H1 (cell line): ENCODE results near the gene CD81. TPM values are rescaled to one million over a fixed set of nuclear protein-coding genes. Genes with fewer than 3 reads are reported as not detected.

Source experiments
- CTCF ChIA-PET: fragments of 300-600 bp; sonication (Branson Sonifier 250); formaldehyde crosslinking; loops from one replicate; lab custom pipeline; 2021; ENCODE audit not compliant: partially characterized antibody; lab: Charles Lee
- POLR2A ChIA-PET: fragments of 300-600 bp; sonication (Branson Sonifier 250); formaldehyde crosslinking; loops from one replicate; lab custom pipeline; 2021; ENCODE audit warnings: inconsistent platforms; ENCODE audit not compliant: partially characterized antibody; lab: Charles Lee
- DNase-seq, 2 experiments: peaks; one replicate each; pipeline versions ENCODE4 v3.0.0 to v3.0.0-alpha.2; 2010 to 2022; ENCODE audit warnings: low spot score in 2 of 2, low read depth in 1 of 2, mixed read lengths in 1 of 2
- FAIRE-seq: peaks from 2 replicates; lab custom pipeline; 2011; peaks lifted over from hg19 to GRCh38; lab: Jason Lieb, UNC
- H2AFZ ChIP-seq: 2 replicates; pipeline ENCODE4 v1.8.1; 2012; ENCODE audit warnings: low read length, inconsistent platforms
- H2AK5ac ChIP-seq: 2 replicates; pipeline ENCODE4 v1.6.1; 2013; ENCODE audit warnings: low read depth, low read length
- H2BK120ac ChIP-seq: replicated peaks from 2 replicates; pipeline ENCODE3; 2013; ENCODE audit warnings: low read depth, low read length, inconsistent platforms
- H2BK12ac ChIP-seq: 2 replicates; pipeline ENCODE4 v1.6.1; 2013; ENCODE audit warnings: low read depth, low read length
- H2BK15ac ChIP-seq: 2 replicates; pipeline ENCODE4 v1.6.1; 2013; ENCODE audit warnings: low read length
- H2BK20ac ChIP-seq: 2 replicates; pipeline ENCODE4 v1.6.1; 2013; ENCODE audit warnings: low read length
- H2BK5ac ChIP-seq: 2 replicates; pipeline ENCODE4 v1.6.1; 2013; ENCODE audit warnings: low read depth, low read length
- H3K14ac ChIP-seq: 2 replicates; pipeline ENCODE4 v1.6.1; 2013; ENCODE audit warnings: inconsistent platforms; ENCODE audit not compliant: insufficient read length
- H3K18ac ChIP-seq: 2 replicates; pipeline ENCODE4 v1.6.1; 2013; ENCODE audit warnings: low read length; ENCODE audit errors: extremely low read depth
- H3K23ac ChIP-seq: 2 replicates; pipeline ENCODE4 v1.6.1; 2013; ENCODE audit warnings: inconsistent platforms; ENCODE audit not compliant: insufficient read length
- H3K23me2 ChIP-seq: 2 replicates; pipeline ENCODE4 v1.6.1; 2013; ENCODE audit warnings: low read depth, low read length
- H3K27ac ChIP-seq: 2 replicates; pipeline ENCODE4 v1.6.1; 2011; ENCODE audit warnings: low read depth, low read length, inconsistent platforms
- H3K27me3 ChIP-seq, 4 experiments: replicated peaks in 1 of 4; 1 replicate in 1 of 4; 2 replicates in 3 of 4; pipeline versions ENCODE4 v1.6.1 to v1.8.1; 2011 to 2013; ENCODE audit warnings: low read length in 3 of 4, mild to moderate bottlenecking in 3 of 4, inconsistent platforms in 2 of 4, mixed read lengths in 2 of 4, moderate library complexity in 1 of 4; ENCODE audit not compliant: control insufficient read depth in 3 of 4, insufficient read depth in 3 of 4; ENCODE audit errors: extremely low read depth in 1 of 4
- H3K36me3 ChIP-seq, 4 experiments: 2 replicates each; pipeline versions ENCODE4 v1.6.1 to v1.8.1; 2011 to 2013; ENCODE audit warnings: mild to moderate bottlenecking in 4 of 4, low read length in 3 of 4, moderate library complexity in 2 of 4, control low read depth in 1 of 4, inconsistent platforms in 1 of 4; ENCODE audit not compliant: insufficient read depth in 4 of 4, control insufficient read depth in 2 of 4
- H3K4ac ChIP-seq: replicated peaks from 2 replicates; pipeline ENCODE3; 2013; ENCODE audit warnings: low read length, low read depth, mixed read lengths, inconsistent platforms; ENCODE audit not compliant: insufficient read length
- H3K4me1 ChIP-seq, 4 experiments: replicated peaks in 1 of 4; 1 replicate in 1 of 4; 2 replicates in 3 of 4; pipeline versions ENCODE4 v1.6.1 to v1.8.1; 2011 to 2013; ENCODE audit warnings: low read length in 3 of 4, inconsistent platforms in 2 of 4, mixed read lengths in 1 of 4; ENCODE audit not compliant: insufficient read depth in 4 of 4, control insufficient read depth in 3 of 4
- H3K4me2 ChIP-seq, 2 experiments: 2 replicates each; pipeline versions ENCODE4 v1.6.1 to v1.8.1; 2011 to 2013; ENCODE audit warnings: low read depth in 2 of 2, low read length in 2 of 2, control low read depth in 1 of 2, inconsistent platforms in 1 of 2, mild to moderate bottlenecking in 1 of 2; ENCODE audit not compliant: insufficient read depth in 1 of 2
- H3K4me3 ChIP-seq, 4 experiments: fragments of 200-600, 300-600 bp in 1 of 4; sonication (generic), shearing (Covaris generic), sonication (Bioruptor Twin) in 1 of 4; 2 replicates each; pipeline versions ENCODE4 v1.5.1 to v1.8.1; 2011 to 2016; ENCODE audit warnings: low read length in 4 of 4, low read depth in 3 of 4, control low read depth in 2 of 4, inconsistent platforms in 2 of 4, mild to moderate bottlenecking in 2 of 4, mixed read lengths in 1 of 4, moderate library complexity in 1 of 4; ENCODE audit not compliant: insufficient read depth in 2 of 4; ENCODE audit errors: extremely low read depth in 1 of 4
- H3K56ac ChIP-seq: replicated peaks from 2 replicates; pipeline ENCODE3; 2013; ENCODE audit warnings: low read depth, mild to moderate bottlenecking, mixed read lengths, low read length, inconsistent platforms; ENCODE audit not compliant: insufficient read length
- H3K79me1 ChIP-seq: 2 replicates; pipeline ENCODE4 v1.6.1; 2013; ENCODE audit warnings: low read depth, low read length, control low read depth
- H3K79me2 ChIP-seq, 2 experiments: 2 replicates each; pipeline versions ENCODE4 v1.6.1 to v1.8.1; 2012 to 2013; ENCODE audit warnings: low read length in 2 of 2, mild to moderate bottlenecking in 2 of 2, inconsistent platforms in 1 of 2; ENCODE audit not compliant: insufficient read depth in 2 of 2, control insufficient read depth in 1 of 2
- H3K9ac ChIP-seq, 4 experiments: replicated peaks in 1 of 4; 1 replicate in 1 of 4; 2 replicates in 3 of 4; pipeline versions ENCODE4 v1.6.1 to v1.8.1; 2011 to 2013; ENCODE audit warnings: low read depth in 3 of 4, low read length in 3 of 4, control low read depth in 2 of 4, mild to moderate bottlenecking in 2 of 4, moderate library complexity in 2 of 4, inconsistent platforms in 1 of 4; ENCODE audit errors: extremely low read depth in 1 of 4
- H3K9me3 ChIP-seq, 2 experiments: 2 replicates each; pipeline versions ENCODE4 v1.6.1 to v1.8.1; 2012 to 2013; ENCODE audit warnings: mild to moderate bottlenecking in 2 of 2, moderate library complexity in 2 of 2, control low read depth in 1 of 2, inconsistent platforms in 1 of 2, low read depth in 1 of 2, low read length in 1 of 2, mixed read lengths in 1 of 2; ENCODE audit not compliant: insufficient read depth in 2 of 2
- H4K20me1 ChIP-seq, 2 experiments: replicated peaks in 1 of 2; 2 replicates each; pipeline versions ENCODE3 to v1.8.1; 2011 to 2013; ENCODE audit warnings: inconsistent platforms in 2 of 2, low read length in 2 of 2, mild to moderate bottlenecking in 1 of 2; ENCODE audit not compliant: insufficient read depth in 2 of 2, control insufficient read depth in 1 of 2
- H4K5ac ChIP-seq: 2 replicates; pipeline ENCODE4 v1.6.1; 2013; ENCODE audit warnings: low read length, low read depth, mixed read lengths, inconsistent platforms; ENCODE audit not compliant: insufficient read length
- H4K8ac ChIP-seq: 2 replicates; pipeline ENCODE4 v1.8.0; 2013; ENCODE audit warnings: mild to moderate bottlenecking, moderate library complexity, low read length, inconsistent platforms; ENCODE audit not compliant: insufficient read depth; ENCODE audit errors: extremely low read depth
- H4K91ac ChIP-seq: replicated peaks from 2 replicates; pipeline ENCODE3; 2013; ENCODE audit warnings: low read length, mixed read lengths, inconsistent platforms; ENCODE audit not compliant: insufficient read length
- ASH2L ChIP-seq: fragments of 200-600, 300-600 bp; sonication (generic); IDR thresholded peaks from one replicate; pipeline ENCODE4 v1.7.1; 2017; ENCODE audit warnings: low read length
- CBX5 ChIP-seq: fragments of 300-800, 300-1000 bp; sonication (generic); IDR thresholded peaks from 2 replicates; pipeline ENCODE4 v1.7.1; 2016; ENCODE audit warnings: antibody characterized with exemption, low read length, low read depth
- CBX8 ChIP-seq: fragments of 300-800, 300-1000 bp; sonication (generic); IDR thresholded peaks from 2 replicates; pipeline ENCODE4 v1.7.1; 2016; ENCODE audit warnings: low read depth, low read length, borderline replicate concordance
- CEBPB ChIP-seq: IDR thresholded peaks from 2 replicates; pipeline ENCODE4 v1.6.1; 2012; ENCODE audit warnings: low read depth, low read length
- CHD1 ChIP-seq: IDR thresholded peaks from 2 replicates; pipeline ENCODE4 v1.6.1; 2012; ENCODE audit warnings: low read depth, low read length, improper control_type of control experiment
- FOSL1 ChIP-seq: IDR thresholded peaks from 2 replicates; pipeline ENCODE4 v1.6.1; 2011; ENCODE audit warnings: mild to moderate bottlenecking, low read depth, low read length, moderate library complexity; ENCODE audit not compliant: insufficient read depth
- JUN ChIP-seq: IDR thresholded peaks from 2 replicates; pipeline ENCODE4 v1.6.1; 2011; ENCODE audit warnings: low read depth, mild to moderate bottlenecking, improper control_type of control experiment, low read length
- MAX ChIP-seq: IDR thresholded peaks from 2 replicates; pipeline ENCODE4 v1.6.1; 2012; ENCODE audit warnings: inconsistent platforms
- RXRA ChIP-seq: IDR thresholded peaks from 2 replicates; pipeline ENCODE4 v1.6.1; 2011; ENCODE audit warnings: low read depth, mild to moderate bottlenecking, low read length, moderate library complexity; ENCODE audit not compliant: insufficient read depth
- SP1 ChIP-seq: IDR thresholded peaks from 2 replicates; pipeline ENCODE4 v1.6.1; 2011; ENCODE audit warnings: low read depth, low read length
- SRF ChIP-seq: IDR thresholded peaks from 2 replicates; pipeline ENCODE4 v1.6.1; 2011; ENCODE audit warnings: mild to moderate bottlenecking, low read depth, low read length, moderate library complexity
- WGBS, 2 experiments: shearing (Covaris generic) in 1 of 2; methylation state at CpG; one replicate each; pipeline versions ENCODE4 v1.1.6 to v1.1.7; 2013 to 2015; ENCODE audit warnings: low lambda C conversion rate in 2 of 2, mixed read lengths in 2 of 2, inconsistent platforms in 1 of 2, low coverage in 1 of 2, missing lambda C conversion rate in 1 of 2; ENCODE audit not compliant: insufficient replicate concordance in 2 of 2, insufficient coverage in 1 of 2, insufficient read length in 1 of 2; ENCODE audit errors: extremely low coverage in 1 of 2, missing lambda C conversion rate in 1 of 2; 5-methylcytosine and 5-hydroxymethylcytosine counted together
- polyA plus RNA-seq, 7 experiments: library from polyadenylated mRNA; depleted of rRNA in 3 of 7; stranded (reverse) in 5 of 7; unstranded in 2 of 7; fragments of >200 nt in 5 of 7; fragments of 200-250 nt in 2 of 7; gene quantifications; 1 replicate in 5 of 7; 2 replicates in 1 of 7; 4 replicates in 1 of 7; pipeline versions ENCODE4 v1.2.1 to v1.2.3, GENCODE V29; 2011 to 2013; ENCODE audit warnings: missing spikeins in 2 of 7, mixed read lengths in 2 of 7
- total RNA-seq: library from RNA; stranded (reverse); fragmentation: NEBNext Ultra II Directional; extraction: Animal tissue kit (Norgen Biotek cat#: 25700); gene quantifications from 2 replicates; pipeline ENCODE4 v1.2.1, GENCODE V29; 2021
- TF ChIP-seq, protein P1 (sequence below): IDR thresholded peaks from 2 replicates; pipeline ENCODE4 v1.6.1; 2011; ENCODE audit warnings: low read length, improper control_type of control experiment

CD81 gene
- total and polyA plus RNA-seq, 2 of the 8 experiments (the other 6 are each of a cell fraction or from before 2014, with no cell fraction given) = 238 to 309 TPM

DNA sequence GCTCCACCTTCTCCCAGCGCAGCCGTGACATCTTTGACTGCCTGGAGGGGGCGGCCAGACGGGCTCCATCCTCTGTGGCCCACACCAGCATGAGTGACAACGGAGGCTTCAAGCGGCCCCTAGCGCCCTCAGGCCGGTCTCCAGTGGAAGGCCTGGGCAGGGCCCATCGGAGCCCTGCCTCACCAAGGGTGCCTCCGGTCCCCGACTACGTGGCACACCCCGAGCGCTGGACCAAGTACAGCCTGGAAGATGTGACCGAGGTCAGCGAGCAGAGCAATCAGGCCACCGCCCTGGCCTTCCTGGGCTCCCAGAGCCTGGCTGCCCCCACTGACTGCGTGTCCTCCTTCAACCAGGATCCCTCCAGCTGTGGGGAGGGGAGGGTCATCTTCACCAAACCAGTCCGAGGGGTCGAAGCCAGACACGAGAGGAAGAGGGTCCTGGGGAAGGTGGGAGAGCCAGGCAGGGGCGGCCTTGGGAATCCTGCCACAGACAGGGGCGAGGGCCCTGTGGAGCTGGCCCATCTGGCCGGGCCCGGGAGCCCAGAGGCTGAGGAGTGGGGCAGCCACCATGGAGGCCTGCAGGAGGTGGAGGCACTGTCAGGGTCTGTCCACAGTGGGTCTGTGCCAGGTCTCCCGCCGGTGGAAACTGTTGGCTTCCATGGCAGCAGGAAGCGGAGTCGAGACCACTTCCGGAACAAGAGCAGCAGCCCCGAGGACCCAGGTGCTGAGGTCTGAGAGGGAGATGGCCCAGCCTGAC is 26.0 kb downstream of the CD81 start:
- ChIA-PET CTCF (interaction anchor here (1.4 to 14.1 kb wide), 7 partner anchors 16 to 217 kb away, joined by 3 to 196 read pairs (median 7); no protein-coding TSS in a partner anchor), POLR2A (interaction anchor here (0.6 to 3.4 kb wide), 6 partner anchors 10 to 1632 kb away, joined by 3 to 17 read pairs (median 4); no protein-coding TSS in a partner anchor)
- Histone ChIP-seq H2AK5ac (no peak overlapping the region), H2BK15ac (no peak overlapping the region), H2BK20ac (no peak overlapping the region), H3K18ac (no peak overlapping the region), H2BK12ac (no peak overlapping the region), H4K91ac (no peak overlapping the region), H3K23me2 (peaks cover 12% of the 10 kb centered on the region), H3K4ac (no peak overlapping the region), H3K14ac (no peak overlapping the region), H3K27ac (no peak overlapping the region), H3K79me1 (no peaks in the 10 kb centered on the region; the same call in 1 of the 2 replicates), H3K27me3 (no peaks in the 10 kb centered on the region), H3K9ac (no peak overlapping the region), H2BK5ac (no peak overlapping the region), H3K4me2 (no peak overlapping the region), H3K9me3 (no peaks in the 10 kb centered on the region), H3K4me1 (peaks cover 0 to 17% (median 6%) of the 10 kb centered on the region in 4 experiments; a peak in 5 of 7 replicates), H4K8ac (peak overlapping the region; percentile 18), H3K4me3 (no peak overlapping the region), H2BK120ac (no peak overlapping the region), H3K79me2 (peaks cover 0 to 14% of the 10 kb centered on the region in 2 experiments; a peak in 3 of 4 replicates), H4K5ac (no peak overlapping the region), H3K56ac (no peak overlapping the region), H3K36me3 (peaks cover 2 to 14% (median 10%) of the 10 kb centered on the region in 4 experiments; a peak in 4 of 8 replicates), H2AFZ (no peak overlapping the region), H4K20me1 (peaks cover 3 to 5% of the 10 kb centered on the region in 2 experiments), H3K23ac (no peak overlapping the region)
- FAIRE-seq = no peak
- 90% methylated on average over 26 of the region's 31 CpGs; no CpG with 5 or more reads in 1 of the 2 experiments for WGBS, 2 experiments
- no peak for DNase-seq
- TF ChIP-seq CBX5 (no peak), JUN (no peak), RXRA (no peak), CHD1 (no peak), FOSL1 (no peak), SP1 (no peak), SRF (no peak), MAX (no peak), CBX8 (no peak), CEBPB (no peak), ASH2L (no peak)
- TF ChIP-seq, protein P1, sequence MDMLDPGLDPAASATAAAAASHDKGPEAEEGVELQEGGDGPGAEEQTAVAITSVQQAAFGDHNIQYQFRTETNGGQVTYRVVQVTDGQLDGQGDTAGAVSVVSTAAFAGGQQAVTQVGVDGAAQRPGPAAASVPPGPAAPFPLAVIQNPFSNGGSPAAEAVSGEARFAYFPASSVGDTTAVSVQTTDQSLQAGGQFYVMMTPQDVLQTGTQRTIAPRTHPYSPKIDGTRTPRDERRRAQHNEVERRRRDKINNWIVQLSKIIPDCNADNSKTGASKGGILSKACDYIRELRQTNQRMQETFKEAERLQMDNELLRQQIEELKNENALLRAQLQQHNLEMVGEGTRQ = no peak
